Panc1 (cell line): ENCODE data around the gene CAMK1D. TPM values are rescaled to one million over a fixed set of nuclear protein-coding genes. Genes with fewer than 3 reads are reported as not detected.

ENCODE experiments used
- ATAC-seq: fragments of 200-7000 bp; cut with Tn5 transposase; 2 replicates; pipeline ENCODE4 v1.9.1; 2020; ENCODE audit warnings: mild to moderate bottlenecking, moderate library complexity
- BruUV-seq: library from RNA; stranded (reverse); fragments of 400-500 nt; replicated peaks from 2 replicates; lab custom pipeline; 2021; lab: Mats Ljungman, UMichigan
- CTCF ChIA-PET: fragments of 300-600 bp; sonication (Branson Sonifier 250); formaldehyde crosslinking; loops from one replicate; lab custom pipeline; 2022; ENCODE audit warnings: antibody characterized with exemption; lab: Charles Lee
- POLR2A ChIA-PET: fragments of 300-600 bp; sonication (Branson Sonifier 250); formaldehyde crosslinking; loops from one replicate; lab custom pipeline; 2022; ENCODE audit warnings: antibody characterized with exemption; lab: Charles Lee
- DNase-seq: peaks from one replicate; pipeline ENCODE4 v3.0.0-alpha.2; 2010; ENCODE audit warnings: low read depth, low spot score
- H3K27ac ChIP-seq: 2 replicates; pipeline ENCODE4 v1.5.1; 2011; ENCODE audit warnings: mild to moderate bottlenecking, low read length, inconsistent platforms
- H3K27me3 ChIP-seq: fragments of 200-500 bp; sonication (Bioruptor generic); 2 replicates; pipeline ENCODE4 v1.6.0; 2014; ENCODE audit warnings: low read length, inconsistent platforms; ENCODE audit not compliant: control insufficient read depth, insufficient read depth
- H3K36me3 ChIP-seq: fragments of 200-500 bp; sonication (Bioruptor generic); 2 replicates; pipeline ENCODE4 v1.5.1; 2014; ENCODE audit warnings: inconsistent platforms, mild to moderate bottlenecking, low read length, moderate library complexity; ENCODE audit not compliant: control insufficient read depth, insufficient read depth
- H3K4me1 ChIP-seq: 2 replicates; pipeline ENCODE4 v1.5.1; 2011; ENCODE audit warnings: inconsistent platforms, mild to moderate bottlenecking, low read length, moderate library complexity; ENCODE audit not compliant: control insufficient read depth, insufficient read depth
- H3K4me3 ChIP-seq, 2 experiments: 2 replicates each; pipeline ENCODE4 v1.5.1; 2011 to 2012; ENCODE audit warnings: low read depth in 2 of 2, low read length in 2 of 2, mild to moderate bottlenecking in 2 of 2, inconsistent platforms in 1 of 2, moderate library complexity in 1 of 2
- H3K9me3 ChIP-seq: fragments of 200-500 bp; sonication (Bioruptor generic); 2 replicates; pipeline ENCODE4 v1.5.1; 2014; ENCODE audit warnings: low read depth, mild to moderate bottlenecking, inconsistent platforms, low read length, moderate library complexity; ENCODE audit not compliant: control insufficient read depth, insufficient read depth
- POLR2AphosphoS5 ChIP-seq: IDR thresholded peaks from 2 replicates; pipeline ENCODE4 v1.6.1; 2012; ENCODE audit warnings: mild to moderate bottlenecking, low read depth, low read length, moderate library complexity
- SIN3A ChIP-seq: IDR thresholded peaks from 2 replicates; pipeline ENCODE4 v1.6.1; 2012; ENCODE audit warnings: low read depth, mild to moderate bottlenecking, low read length, moderate library complexity, borderline replicate concordance; ENCODE audit not compliant: insufficient read depth
- TCF7L2 ChIP-seq: IDR thresholded peaks from 2 replicates; pipeline ENCODE4 v1.6.1; 2011; ENCODE audit warnings: mild to moderate bottlenecking, low read depth, low read length, inconsistent platforms
- in situ Hi-C: cut with HindIII; loops from 2 replicates; pipeline ENCODE4 v1.10.0; 2016; ENCODE audit warnings: low sequenced_read_pairs, low pct_unique_long_range_greater_than_20kb
- intact Hi-C: fragments of 100-400 bp; cut with micrococcal nuclease; formaldehyde crosslinking; loops from one replicate; pipeline ENCODE4 v1.10.0; 2022; ENCODE audit not compliant: unreplicated experiment
- total RNA-seq: library from RNA; stranded (reverse); gene quantifications from one replicate; pipeline ENCODE4 v1.2.1, GENCODE V29; 2021; ENCODE audit not compliant: unreplicated experiment
- TF ChIP-seq, protein P1 (sequence below), 2 experiments: IDR thresholded peaks; 2 replicates each; pipeline ENCODE4 v1.6.1; 2011 to 2012; ENCODE audit warnings: low read depth in 2 of 2, control low read depth in 1 of 2, low read length in 1 of 2, mild to moderate bottlenecking in 1 of 2, moderate library complexity in 1 of 2; ENCODE audit not compliant: insufficient read depth in 1 of 2
- TF ChIP-seq, protein P2 (sequence below): fragments of 450-650 bp; IDR thresholded peaks from 2 replicates; pipeline ENCODE4 v1.5.1; 2017; ENCODE audit warnings: mild to moderate bottlenecking

Gene CAMK1D
- total RNA-seq, 1 experiment from 2014 or later, result 5.7 TPM

DNA sequence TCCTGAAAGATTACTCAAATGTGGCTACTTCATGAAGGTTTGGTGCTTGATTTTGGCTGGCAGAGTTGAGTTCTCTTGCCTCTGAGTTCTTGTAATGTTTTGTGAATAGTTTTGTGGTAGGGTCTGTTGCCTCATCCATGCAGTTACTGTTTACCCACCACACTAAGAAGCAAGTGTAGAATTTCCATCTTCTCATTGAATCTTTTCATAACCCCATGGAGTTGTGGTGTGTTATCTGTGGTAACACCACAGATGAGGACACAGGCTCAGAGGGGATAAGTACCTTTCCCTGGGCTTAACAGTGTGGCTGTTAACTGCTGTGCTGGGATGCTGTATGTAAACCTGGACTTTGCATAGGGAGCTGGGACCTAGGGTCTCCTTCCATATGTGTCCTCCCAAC lies 186.3 kb downstream of the CAMK1D start:
- ATAC-seq (no peak), DNase-seq (no peak)
- Histone ChIP-seq H3K27ac (no peak overlapping the region), H3K4me1 (no peaks in the 10 kb centered on the region), H3K4me3 (no peak overlapping the region), H3K36me3 (no peaks in the 10 kb centered on the region), H3K27me3 (no peaks in the 10 kb centered on the region), H3K9me3 (no peaks in the 10 kb centered on the region)
- intact Hi-C loops (no loop called here), in situ Hi-C loops (no loop called here)
- ChIA-PET CTCF (interaction anchor here (0.6 kb wide), 1 partner anchor 278 kb away, joined by 7 read pairs; no protein-coding TSS in a partner anchor), POLR2A (interaction anchor here (0.5 kb wide), 1 partner anchor 739 kb away, joined by 4 read pairs; no protein-coding TSS in a partner anchor)
- BruUV-seq, result no TSS peak
- TF ChIP-seq TCF7L2 (no peak), POLR2AphosphoS5 (no peak), SIN3A (no peak)
- TF ChIP-seq, protein P1, sequence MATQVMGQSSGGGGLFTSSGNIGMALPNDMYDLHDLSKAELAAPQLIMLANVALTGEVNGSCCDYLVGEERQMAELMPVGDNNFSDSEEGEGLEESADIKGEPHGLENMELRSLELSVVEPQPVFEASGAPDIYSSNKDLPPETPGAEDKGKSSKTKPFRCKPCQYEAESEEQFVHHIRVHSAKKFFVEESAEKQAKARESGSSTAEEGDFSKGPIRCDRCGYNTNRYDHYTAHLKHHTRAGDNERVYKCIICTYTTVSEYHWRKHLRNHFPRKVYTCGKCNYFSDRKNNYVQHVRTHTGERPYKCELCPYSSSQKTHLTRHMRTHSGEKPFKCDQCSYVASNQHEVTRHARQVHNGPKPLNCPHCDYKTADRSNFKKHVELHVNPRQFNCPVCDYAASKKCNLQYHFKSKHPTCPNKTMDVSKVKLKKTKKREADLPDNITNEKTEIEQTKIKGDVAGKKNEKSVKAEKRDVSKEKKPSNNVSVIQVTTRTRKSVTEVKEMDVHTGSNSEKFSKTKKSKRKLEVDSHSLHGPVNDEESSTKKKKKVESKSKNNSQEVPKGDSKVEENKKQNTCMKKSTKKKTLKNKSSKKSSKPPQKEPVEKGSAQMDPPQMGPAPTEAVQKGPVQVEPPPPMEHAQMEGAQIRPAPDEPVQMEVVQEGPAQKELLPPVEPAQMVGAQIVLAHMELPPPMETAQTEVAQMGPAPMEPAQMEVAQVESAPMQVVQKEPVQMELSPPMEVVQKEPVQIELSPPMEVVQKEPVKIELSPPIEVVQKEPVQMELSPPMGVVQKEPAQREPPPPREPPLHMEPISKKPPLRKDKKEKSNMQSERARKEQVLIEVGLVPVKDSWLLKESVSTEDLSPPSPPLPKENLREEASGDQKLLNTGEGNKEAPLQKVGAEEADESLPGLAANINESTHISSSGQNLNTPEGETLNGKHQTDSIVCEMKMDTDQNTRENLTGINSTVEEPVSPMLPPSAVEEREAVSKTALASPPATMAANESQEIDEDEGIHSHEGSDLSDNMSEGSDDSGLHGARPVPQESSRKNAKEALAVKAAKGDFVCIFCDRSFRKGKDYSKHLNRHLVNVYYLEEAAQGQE (IDR thresholded peaks at IDR 0.05; ENCODE audit: insufficient read depth in 1 of 2, low read depth in 2 of 2, low read length in 1 of 2), result no peak
- TF ChIP-seq, protein P2, sequence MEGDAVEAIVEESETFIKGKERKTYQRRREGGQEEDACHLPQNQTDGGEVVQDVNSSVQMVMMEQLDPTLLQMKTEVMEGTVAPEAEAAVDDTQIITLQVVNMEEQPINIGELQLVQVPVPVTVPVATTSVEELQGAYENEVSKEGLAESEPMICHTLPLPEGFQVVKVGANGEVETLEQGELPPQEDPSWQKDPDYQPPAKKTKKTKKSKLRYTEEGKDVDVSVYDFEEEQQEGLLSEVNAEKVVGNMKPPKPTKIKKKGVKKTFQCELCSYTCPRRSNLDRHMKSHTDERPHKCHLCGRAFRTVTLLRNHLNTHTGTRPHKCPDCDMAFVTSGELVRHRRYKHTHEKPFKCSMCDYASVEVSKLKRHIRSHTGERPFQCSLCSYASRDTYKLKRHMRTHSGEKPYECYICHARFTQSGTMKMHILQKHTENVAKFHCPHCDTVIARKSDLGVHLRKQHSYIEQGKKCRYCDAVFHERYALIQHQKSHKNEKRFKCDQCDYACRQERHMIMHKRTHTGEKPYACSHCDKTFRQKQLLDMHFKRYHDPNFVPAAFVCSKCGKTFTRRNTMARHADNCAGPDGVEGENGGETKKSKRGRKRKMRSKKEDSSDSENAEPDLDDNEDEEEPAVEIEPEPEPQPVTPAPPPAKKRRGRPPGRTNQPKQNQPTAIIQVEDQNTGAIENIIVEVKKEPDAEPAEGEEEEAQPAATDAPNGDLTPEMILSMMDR, result no peak

DNA sequence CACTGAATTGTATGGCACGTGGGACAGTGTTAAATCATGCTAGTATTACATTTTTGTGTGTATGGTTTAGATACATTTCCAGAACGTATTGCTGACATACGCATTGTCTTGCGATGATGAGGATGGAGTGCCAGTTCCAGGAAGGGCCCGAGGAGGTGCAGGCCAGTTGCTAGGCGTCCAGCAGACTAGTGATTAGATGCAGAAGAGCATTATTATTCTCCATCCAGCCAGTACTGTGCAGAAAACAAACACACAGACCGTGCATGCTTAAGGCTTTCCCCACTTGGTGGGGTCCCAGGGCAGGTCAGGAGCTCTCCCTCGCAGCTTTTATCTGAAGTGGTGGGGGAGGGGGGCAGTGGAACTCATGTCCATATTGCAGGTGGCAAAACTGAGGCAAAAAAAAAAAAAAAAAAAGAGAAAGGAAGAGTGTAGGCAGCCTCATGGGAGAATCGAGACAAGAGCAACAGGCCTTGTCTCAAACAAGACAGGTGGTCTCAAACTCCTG lies 189.2 kb downstream of the CAMK1D start:
- no peak for ATAC-seq
- no TSS peak for BruUV-seq
- no peak overlapping the region for H3K4me3 ChIP-seq
- H3K9me3 ChIP-seq, result no peaks in the 10 kb centered on the region
- no peaks in the 10 kb centered on the region for H3K4me1 ChIP-seq
- intact Hi-C loops (no loop called here), in situ Hi-C loops (no loop called here)
- H3K27ac ChIP-seq, result no peak overlapping the region
- no peaks in the 10 kb centered on the region for H3K36me3 ChIP-seq
- ChIA-PET CTCF (no interaction called here), POLR2A (interaction anchor here (0.6 kb wide), 1 partner anchor 78 kb away, joined by 3 read pairs; no protein-coding TSS in a partner anchor)
- H3K27me3 ChIP-seq, result no peaks in the 10 kb centered on the region
- no peak for DNase-seq
- no peak for TF ChIP-seq SIN3A
- TF ChIP-seq, protein P1 (IDR thresholded peaks at IDR 0.05; ENCODE audit: insufficient read depth in 1 of 2, low read depth in 2 of 2, low read length in 1 of 2), result no peak
- TF ChIP-seq POLR2AphosphoS5, result no peak
- no peak for TF ChIP-seq TCF7L2
